MCF 10A (cell line): ENCODE measurements around the gene HBQ1. TPM values are rescaled to one million over a fixed set of nuclear protein-coding genes. Genes with fewer than 3 reads are reported as not detected.
A peak's percentile ranks its signal among the peaks of the same experiment; 100 is the strongest.

Experiments
- BruUV-seq: library from RNA; stranded (reverse); fragments of 400-500 nt; replicated peaks from 2 replicates; lab custom pipeline; 2021; lab: Mats Ljungman, UMichigan
- CTCF ChIA-PET: fragments of 300-600 bp; sonication (Branson Sonifier 250); formaldehyde crosslinking; extraction: SDS; loops from one replicate; lab custom pipeline; 2021; ENCODE audit warnings: antibody characterized with exemption, inconsistent platforms; lab: Yijun Ruan, JAX
- POLR2A ChIA-PET: fragments of 300-600, 350-650 bp; sonication (Branson Sonifier 250); formaldehyde crosslinking; extraction: SDS; loops from one replicate; lab custom pipeline; 2020; ENCODE audit warnings: antibody characterized with exemption, inconsistent platforms; lab: Yijun Ruan, JAX
- DNase-seq: peaks from one replicate; pipeline ENCODE4 v3.0.0-alpha.2; 2018; ENCODE audit not compliant: unreplicated experiment
- H3K27ac Mint-ChIP-seq: one replicate; pipeline ENCODE4 v1.8.0; 2022; ENCODE audit warnings: mild to moderate bottlenecking, low read depth, mixed read lengths; ENCODE audit not compliant: unreplicated experiment
- H3K27me3 Mint-ChIP-seq: one replicate; pipeline ENCODE4 v1.8.0; 2022; ENCODE audit warnings: mixed read lengths; ENCODE audit not compliant: insufficient read depth, unreplicated experiment
- H3K36me3 Mint-ChIP-seq: one replicate; pipeline ENCODE4 v1.8.0; 2022; ENCODE audit warnings: mild to moderate bottlenecking, moderate library complexity, mixed read lengths; ENCODE audit not compliant: insufficient read depth, unreplicated experiment
- H3K4me1 Mint-ChIP-seq: one replicate; pipeline ENCODE4 v1.8.0; 2022; ENCODE audit warnings: mixed read lengths; ENCODE audit not compliant: insufficient read depth, unreplicated experiment
- H3K4me3 Mint-ChIP-seq: one replicate; pipeline ENCODE4 v1.8.0; 2022; ENCODE audit warnings: mild to moderate bottlenecking, moderate library complexity, mixed read lengths; ENCODE audit not compliant: unreplicated experiment
- H3K9me3 Mint-ChIP-seq: one replicate; pipeline ENCODE4 v1.8.0; 2022; ENCODE audit warnings: mixed read lengths; ENCODE audit not compliant: unreplicated experiment
- intact Hi-C: fragments of 100-400 bp; cut with micrococcal nuclease; formaldehyde crosslinking; loops from 2 replicates; pipeline ENCODE4 v1.14.1; 2022
- total RNA-seq: library from RNA; stranded (reverse); gene quantifications from 2 replicates; pipeline ENCODE4 v1.2.3, GENCODE V29; 2022
- TF ChIP-seq, protein P1 (sequence below): fragments of 200-600 bp; IDR thresholded peaks from one replicate; pipeline ENCODE4 v1.8.0; 2022; ENCODE audit warnings: antibody characterized with exemption, mild to moderate bottlenecking; ENCODE audit not compliant: unreplicated experiment

Gene HBQ1
- total RNA-seq, 1 experiment from 2014 or later = not detected

DNA sequence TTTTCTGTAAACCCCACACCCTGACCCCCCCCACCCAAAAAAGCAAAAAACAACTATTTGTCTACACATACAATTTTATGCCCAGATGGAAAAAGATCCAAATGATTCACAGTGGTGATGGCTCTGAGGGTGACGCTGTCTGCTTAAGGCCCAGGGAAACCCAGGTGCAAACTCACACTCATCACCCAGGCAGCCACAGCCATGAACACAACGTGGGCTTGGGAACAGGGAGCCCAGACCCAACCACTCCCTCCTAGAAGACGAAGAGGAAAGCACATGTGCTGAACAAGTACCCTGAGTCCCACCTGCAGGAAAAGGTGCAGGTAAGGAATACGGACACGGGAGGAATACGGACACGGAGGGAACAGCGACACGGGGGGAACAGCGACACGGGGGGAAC lies 5.4 kb downstream of the HBQ1 start:
- no peak overlapping the region for H3K27ac Mint-ChIP-seq
- no peak overlapping the region for H3K4me3 Mint-ChIP-seq
- TF ChIP-seq, protein P1, sequence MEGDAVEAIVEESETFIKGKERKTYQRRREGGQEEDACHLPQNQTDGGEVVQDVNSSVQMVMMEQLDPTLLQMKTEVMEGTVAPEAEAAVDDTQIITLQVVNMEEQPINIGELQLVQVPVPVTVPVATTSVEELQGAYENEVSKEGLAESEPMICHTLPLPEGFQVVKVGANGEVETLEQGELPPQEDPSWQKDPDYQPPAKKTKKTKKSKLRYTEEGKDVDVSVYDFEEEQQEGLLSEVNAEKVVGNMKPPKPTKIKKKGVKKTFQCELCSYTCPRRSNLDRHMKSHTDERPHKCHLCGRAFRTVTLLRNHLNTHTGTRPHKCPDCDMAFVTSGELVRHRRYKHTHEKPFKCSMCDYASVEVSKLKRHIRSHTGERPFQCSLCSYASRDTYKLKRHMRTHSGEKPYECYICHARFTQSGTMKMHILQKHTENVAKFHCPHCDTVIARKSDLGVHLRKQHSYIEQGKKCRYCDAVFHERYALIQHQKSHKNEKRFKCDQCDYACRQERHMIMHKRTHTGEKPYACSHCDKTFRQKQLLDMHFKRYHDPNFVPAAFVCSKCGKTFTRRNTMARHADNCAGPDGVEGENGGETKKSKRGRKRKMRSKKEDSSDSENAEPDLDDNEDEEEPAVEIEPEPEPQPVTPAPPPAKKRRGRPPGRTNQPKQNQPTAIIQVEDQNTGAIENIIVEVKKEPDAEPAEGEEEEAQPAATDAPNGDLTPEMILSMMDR = no peak
- peaks cover 44% of the 10 kb centered on the region for H3K36me3 Mint-ChIP-seq
- H3K4me1 Mint-ChIP-seq = no peaks in the 10 kb centered on the region
- no peak for DNase-seq
- no TSS peak for BruUV-seq
- no peaks in the 10 kb centered on the region for H3K9me3 Mint-ChIP-seq
- intact Hi-C loops = no loop called here
- POLR2A ChIA-PET = no interaction called here
- CTCF ChIA-PET = no interaction called here
- H3K27me3 Mint-ChIP-seq = no peaks in the 10 kb centered on the region

DNA sequence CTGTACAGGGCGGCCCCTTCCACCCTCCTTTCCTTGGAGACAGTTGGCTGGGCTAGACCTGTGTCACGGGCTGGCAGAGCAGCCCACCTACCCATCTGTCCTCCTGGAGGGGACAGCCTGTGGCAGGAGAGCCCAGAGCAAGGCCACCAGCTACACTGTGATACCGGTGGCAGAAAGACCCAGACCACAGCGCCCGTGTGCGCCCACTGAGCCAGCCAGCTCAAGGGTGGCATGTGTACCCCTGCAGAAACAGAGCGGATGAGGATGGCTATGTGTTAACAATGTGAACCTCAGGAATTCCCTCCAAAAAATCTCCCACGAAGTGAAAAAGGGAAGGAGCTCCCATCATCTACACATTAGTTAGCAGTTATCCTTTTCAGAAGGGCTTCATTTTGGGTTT lies 7.1 kb downstream of the HBQ1 start:
- peaks cover 60% of the 10 kb centered on the region for H3K36me3 Mint-ChIP-seq
- intact Hi-C loops = no loop called here
- no peaks in the 10 kb centered on the region for H3K27me3 Mint-ChIP-seq

DNA sequence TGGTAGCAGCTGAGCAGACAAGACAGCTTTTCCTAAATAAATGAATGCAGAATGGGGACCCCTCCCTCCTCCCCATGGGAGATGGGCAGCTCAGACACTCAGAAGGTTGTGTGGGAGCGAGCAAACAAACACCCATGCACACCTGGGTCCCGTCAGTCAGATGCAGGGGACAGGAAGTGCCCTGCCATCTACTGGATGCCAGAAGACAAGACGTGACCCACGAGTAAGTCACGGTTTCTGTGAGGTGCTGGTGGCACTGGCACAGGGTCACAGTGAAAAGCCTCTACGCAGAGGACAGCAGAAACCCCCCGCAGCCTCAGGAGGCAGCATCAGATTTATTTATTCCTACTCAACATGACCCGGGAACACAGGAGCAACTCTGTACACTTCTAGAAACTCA lies 8.4 kb downstream of the HBQ1 start:
- TF ChIP-seq, protein P1 = no peak
- Mint-ChIP-seq H3K9me3 (no peaks in the 10 kb centered on the region), H3K4me3 (no peak overlapping the region), H3K27me3 (no peaks in the 10 kb centered on the region), H3K4me1 (no peaks in the 10 kb centered on the region), H3K36me3 (peaks cover 67% of the 10 kb centered on the region), H3K27ac (no peak overlapping the region)
- BruUV-seq = no TSS peak
- CTCF ChIA-PET = interaction anchor here (1.1 kb wide), 1 partner anchor 93 kb away, joined by 3 read pairs; no protein-coding TSS in a partner anchor
- POLR2A ChIA-PET = interaction anchor here (0.5 to 1.2 kb wide), 2 partner anchors 29 to 181 kb away, joined by 3 to 4 read pairs; no protein-coding TSS in a partner anchor
- intact Hi-C loops = loop anchor here (1.0 kb wide), 1 partner anchor 12 kb away; no protein-coding TSS in a partner anchor
- DNase-seq = no peak

More for the DNA sequence above, 7.1 kb downstream of the HBQ1 start:
- POLR2A ChIA-PET = interaction anchor here (0.7 kb wide), 1 partner anchor 46 kb away, joined by 3 read pairs; no protein-coding TSS in a partner anchor
- BruUV-seq = no TSS peak
- no peak overlapping the region for H3K27ac Mint-ChIP-seq
- H3K4me1 Mint-ChIP-seq = no peaks in the 10 kb centered on the region
- no peak overlapping the region for H3K4me3 Mint-ChIP-seq
- CTCF ChIA-PET = interaction anchor here (1.1 kb wide), 1 partner anchor 81 kb away, joined by 4 read pairs; no protein-coding TSS in a partner anchor
- no peaks in the 10 kb centered on the region for H3K9me3 Mint-ChIP-seq
- DNase-seq = no peak
- TF ChIP-seq, protein P1 = no peak

DNA sequence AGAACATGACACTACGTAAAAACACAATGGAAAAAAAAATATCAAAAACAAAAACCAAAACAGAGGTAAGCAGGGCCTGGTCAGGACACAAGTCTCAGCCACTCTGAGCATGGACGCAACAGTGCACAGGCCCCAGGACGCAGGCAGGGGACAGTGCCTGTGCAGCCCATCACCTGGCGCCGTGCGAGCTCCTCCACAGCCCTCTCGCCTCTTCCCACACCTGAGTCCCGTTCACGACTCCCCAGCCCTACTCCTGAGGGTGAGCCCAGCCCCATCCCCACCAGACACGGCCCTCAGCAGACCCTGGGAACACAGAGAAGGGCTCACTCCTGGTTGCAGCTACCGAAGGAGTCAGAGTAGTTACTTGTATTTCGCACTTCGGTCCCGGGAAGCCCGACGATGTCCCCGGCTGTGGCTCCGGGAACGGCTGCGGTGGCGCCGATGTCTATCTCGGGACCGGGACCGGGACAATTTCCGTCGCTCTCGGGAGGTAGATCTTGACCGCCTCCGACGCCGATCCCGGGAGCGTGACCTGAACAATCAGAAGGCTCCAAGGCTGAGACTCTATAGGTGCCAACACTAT lies 9.4 kb downstream of the HBQ1 start:
- Mint-ChIP-seq H3K27ac (no peak overlapping the region), H3K4me1 (no peaks in the 10 kb centered on the region), H3K9me3 (no peaks in the 10 kb centered on the region), H3K4me3 (no peak overlapping the region), H3K36me3 (peaks cover 75% of the 10 kb centered on the region), H3K27me3 (no peaks in the 10 kb centered on the region)
- BruUV-seq = TSS peak; percentile 72
- CTCF ChIA-PET = interaction anchor here (0.6 kb wide), 1 partner anchor 83 kb away, joined by 5 read pairs; no protein-coding TSS in a partner anchor
- intact Hi-C loops = no loop called here
- TF ChIP-seq, protein P1 = no peak
- POLR2A ChIA-PET = interaction anchor here (1.2 kb wide), 1 partner anchor 180 kb away, joined by 4 read pairs; no protein-coding TSS in a partner anchor
- no peak for DNase-seq
